OCI-LY7 (cell line): ENCODE measurements around the gene LGALS1. TPM values are rescaled to one million over a fixed set of nuclear protein-coding genes. Genes with fewer than 3 reads are reported as not detected.

ENCODE experiments used
- BruUV-seq: library from RNA; stranded (reverse); fragments of 400-500 nt; replicated peaks from 2 replicates; lab custom pipeline; 2021; lab: Mats Ljungman, UMichigan
- CTCF ChIA-PET: fragments of 300-600 bp; sonication (Branson Sonifier 250); formaldehyde crosslinking; loops from one replicate; lab custom pipeline; 2022; ENCODE audit warnings: antibody characterized with exemption; ENCODE audit not compliant: unreplicated experiment; lab: Charles Lee
- POLR2A ChIA-PET: fragments of 300-600 bp; sonication (Branson Sonifier 250); formaldehyde crosslinking; loops from one replicate; lab custom pipeline; 2022; ENCODE audit warnings: antibody characterized with exemption; lab: Charles Lee
- DNase-seq: peaks from one replicate; pipeline ENCODE4 v3.0.0-alpha.2; 2015; ENCODE audit warnings: low spot score
- H2AFZ ChIP-seq: fragments of 200-600 bp; sonication (generic), shearing (Covaris generic); 2 replicates; pipeline ENCODE4 v1.6.1; 2014; ENCODE audit warnings: mild to moderate bottlenecking, antibody characterized with exemption, low read length, moderate library complexity
- H3K27ac ChIP-seq: fragments of 200-600 bp; sonication (generic); 2 replicates; pipeline ENCODE4 v1.5.1; 2014; ENCODE audit warnings: mixed run types, low read depth, mild to moderate bottlenecking, moderate library complexity, low read length, inconsistent platforms; ENCODE audit not compliant: poor library complexity, severe bottlenecking
- H3K36me3 ChIP-seq: fragments of 200-600 bp; sonication (generic); 2 replicates; pipeline ENCODE4 v1.6.1; 2014; ENCODE audit warnings: mild to moderate bottlenecking, antibody characterized with exemption, low read length, moderate library complexity, mixed read lengths; ENCODE audit not compliant: insufficient read depth
- H3K4me1 ChIP-seq: fragments of 200-600 bp; sonication (generic); 2 replicates; pipeline ENCODE4 v1.5.1; 2014; ENCODE audit warnings: mild to moderate bottlenecking, low read length; ENCODE audit not compliant: insufficient read depth, poor library complexity, severe bottlenecking
- H3K4me2 ChIP-seq: fragments of 200-600 bp; sonication (generic); 2 replicates; pipeline ENCODE4 v1.6.1; 2014; ENCODE audit warnings: mild to moderate bottlenecking, low read length
- H3K4me3 ChIP-seq: fragments of 200-600 bp; sonication (generic); 2 replicates; pipeline ENCODE4 v1.5.1; 2014; ENCODE audit warnings: mild to moderate bottlenecking, low read depth, low read length; ENCODE audit not compliant: poor library complexity, severe bottlenecking
- H3K79me2 ChIP-seq: fragments of 200-600 bp; sonication (generic); 2 replicates; pipeline ENCODE4 v1.6.1; 2016; ENCODE audit warnings: low read depth, mild to moderate bottlenecking, low read length, moderate library complexity, mixed read lengths; ENCODE audit not compliant: insufficient read depth
- H3K9me2 ChIP-seq: fragments of 200-600 bp; sonication (generic); 2 replicates; pipeline ENCODE4 v1.6.1; 2016; ENCODE audit warnings: mild to moderate bottlenecking, low read length, mixed read lengths; ENCODE audit not compliant: insufficient read depth
- H3K9me3 ChIP-seq: fragments of 200-600 bp; sonication (generic); 2 replicates; pipeline ENCODE4 v1.6.1; 2014; ENCODE audit warnings: mild to moderate bottlenecking, mixed run types, low read length, mixed read lengths
- H4K20me1 ChIP-seq: fragments of 200-600 bp; sonication (generic); 2 replicates; pipeline ENCODE4 v1.6.1; 2014; ENCODE audit warnings: mild to moderate bottlenecking, antibody characterized with exemption, low read length, moderate library complexity, mixed read lengths; ENCODE audit not compliant: insufficient read depth
- CTCF ChIP-seq: fragments of 200-600 bp; sonication (generic); conservative IDR thresholded peaks from 2 replicates; pipeline ENCODE4 v1.5.1; 2014; ENCODE audit warnings: mild to moderate bottlenecking, antibody characterized with exemption, low read length, moderate library complexity, mixed read lengths
- EZH2phosphoT487 ChIP-seq: fragments of 200-600 bp; sonication (generic); IDR thresholded peaks from 2 replicates; pipeline ENCODE4 v1.6.1; 2018; ENCODE audit warnings: low read depth, borderline replicate concordance, mild to moderate bottlenecking, mixed run types, antibody characterized with exemption, low read length, moderate library complexity, mixed read lengths
- intact Hi-C: fragments of 100-400 bp; cut with micrococcal nuclease; formaldehyde crosslinking; loops from one replicate; pipeline ENCODE4 v1.10.0; 2022; ENCODE audit not compliant: unreplicated experiment
- total RNA-seq, 2 experiments: library from RNA; depleted of rRNA in 1 of 2; stranded (reverse); fragments of >200 nt in 1 of 2; shearing (Covaris generic) in 1 of 2; gene quantifications; 2 replicates each; pipeline ENCODE4 v1.2.3, GENCODE V29; 2014 to 2022

Gene LGALS1
- total RNA-seq, 2 experiments from 2014 or later: 57.3 to 93.1 TPM

- Histone ChIP-seq H2AFZ (no peak overlapping the region), H3K4me2 (0 out of 2 replicates have a peak overlapping the region, but pooled peaks have one; percentile 4), H3K9me2 (no peaks in the 10 kb centered on the region), H3K4me3 (no peak overlapping the region), H3K79me2 (peaks cover 2% of the 10 kb centered on the region), H3K27ac (no peak overlapping the region), H3K36me3 (no peaks in the 10 kb centered on the region), H4K20me1 (no peaks in the 10 kb centered on the region), H3K4me1 (peaks cover 36% of the 10 kb centered on the region), H3K9me3 (no peaks in the 10 kb centered on the region)
- peak; percentile 81 for DNase-seq
- POLR2A ChIA-PET: interaction anchor here (0.7 kb wide), 1 partner anchor 45 kb away, joined by 3 read pairs; no protein-coding TSS in a partner anchor
- CTCF ChIA-PET: interaction anchor here (2.5 kb wide), 1 partner anchor 39 kb away, joined by 16 read pairs; no protein-coding TSS in a partner anchor
- TF ChIP-seq EZH2phosphoT487 (no peak), CTCF (peak; percentile 93)
- no TSS peak for BruUV-seq
- intact Hi-C loops: loop anchor here (1.0 kb wide), 3 partner anchors 20 to 58 kb away; no protein-coding TSS in a partner anchor
Observed at GRCh38 chr22:37681556-37682049, 6.2 kb downstream of the LGALS1 start.

- intact Hi-C loops: no loop called here
- H4K20me1 ChIP-seq: no peaks in the 10 kb centered on the region
- H3K9me2 ChIP-seq: no peaks in the 10 kb centered on the region
- peak overlapping the region; percentile 66; the same call in 1 of the 2 replicates for H2AFZ ChIP-seq
- H3K4me3 ChIP-seq: peak overlapping the region; percentile 82
- no TSS peak for BruUV-seq
- peak overlapping the region; percentile 69 for H3K27ac ChIP-seq
- TF ChIP-seq CTCF (no peak), EZH2phosphoT487 (no peak)
- ChIA-PET POLR2A (interaction anchor here (0.5 to 1.0 kb wide), 8 partner anchors 9 to 194 kb away, joined by 3 to 5 read pairs (median 4); partner anchors contain the start of gene PDXP), CTCF (interaction anchor here (1.1 to 1.2 kb wide), 2 partner anchors 24 to 41 kb away, joined by 3 to 4 read pairs; no protein-coding TSS in a partner anchor)
- peak overlapping the region; percentile 93 for H3K4me2 ChIP-seq
- H3K36me3 ChIP-seq: peaks cover 21% of the 10 kb centered on the region
- peak; percentile 60 for DNase-seq
- H3K79me2 ChIP-seq: peaks cover 18% of the 10 kb centered on the region
- peaks cover 28% of the 10 kb centered on the region for H3K4me1 ChIP-seq
- H3K9me3 ChIP-seq: no peaks in the 10 kb centered on the region
Observed at GRCh38 chr22:37684803-37685615, 9.6 kb downstream of the LGALS1 start.
